ENCODE results near the gene WDFY3. TPM values are rescaled to one million over a fixed set of nuclear protein-coding genes. Genes with fewer than 3 reads are reported as not detected.

Gene WDFY3
- total RNA-seq, 1 donor from 2014 or later: 55.8 TPM

GRCh38 chr4:84780719-84781118 lies 185.8 kb downstream of the WDFY3 start:
- H3F3A ChIP-seq (ENCODE audit: low read depth): no peaks in the 10 kb centered on the region
- no peaks in the 10 kb centered on the region for H3K27me3 ChIP-seq
- no peak overlapping the region for H3K4me3 ChIP-seq
- Mint-ChIP-seq H3K4me1 (no peaks in the 10 kb centered on the region), H3K36me3 (peaks cover 18% of the 10 kb centered on the region), H3K27ac (no peak overlapping the region), H3K27me3 (ENCODE audit: insufficient read depth, low read depth) (no peaks in the 10 kb centered on the region), H3K9me3 (no peaks in the 10 kb centered on the region), H3K4me3 (no peak overlapping the region)
- DNase-seq (ENCODE audit: low spot score): no peak
- TF ChIP-seq EZH2phosphoT487 (IDR thresholded peaks at IDR 0.05) (no peak), CTCF (IDR thresholded peaks at IDR 0.05) (no peak), EZH2 (IDR thresholded peaks at IDR 0.05) (no peak)
- no peak overlapping the region for H3K9ac ChIP-seq
- no peaks in the 10 kb centered on the region for H4K20me1 ChIP-seq (ENCODE audit: low read depth)
- H2AFZ ChIP-seq (replicated peaks): no peak overlapping the region
- H3K4me2 ChIP-seq: no peak overlapping the region
- peaks cover 14% of the 10 kb centered on the region for H3K36me3 ChIP-seq
- no peaks in the 10 kb centered on the region for H3K79me2 ChIP-seq (ENCODE audit: low read depth)
- H3K9me3 ChIP-seq (ENCODE audit: low read depth): no peaks in the 10 kb centered on the region
- no peaks in the 10 kb centered on the region for H3K4me1 ChIP-seq
- no peak overlapping the region for H3K27ac ChIP-seq

GRCh38 chr4:84778041-84778440 lies 188.4 kb downstream of the WDFY3 start:
- no peaks in the 10 kb centered on the region for H3K4me1 ChIP-seq
- H3K4me1 Mint-ChIP-seq: no peaks in the 10 kb centered on the region

GRCh38 chr4:84767168-84767567 lies 199.3 kb downstream of the WDFY3 start:
- H3K27me3 Mint-ChIP-seq (ENCODE audit: insufficient read depth, low read depth): no peaks in the 10 kb centered on the region
- no peaks in the 10 kb centered on the region for H3K9me3 Mint-ChIP-seq
- Histone ChIP-seq H3K36me3 (peaks cover 3% of the 10 kb centered on the region), H3K9me3 (ENCODE audit: low read depth) (no peaks in the 10 kb centered on the region), H3F3A (ENCODE audit: low read depth) (no peaks in the 10 kb centered on the region), H3K4me2 (no peak overlapping the region), H3K9ac (no peak overlapping the region), H4K20me1 (ENCODE audit: low read depth) (no peaks in the 10 kb centered on the region), H3K4me3 (no peak overlapping the region), H3K27me3 (no peaks in the 10 kb centered on the region), H3K4me1 (no peaks in the 10 kb centered on the region), H3K79me2 (ENCODE audit: low read depth) (no peaks in the 10 kb centered on the region), H2AFZ (replicated peaks) (no peak overlapping the region), H3K27ac (no peak overlapping the region)
- H3K4me1 Mint-ChIP-seq: no peaks in the 10 kb centered on the region
- TF ChIP-seq EZH2phosphoT487 (IDR thresholded peaks at IDR 0.05) (no peak), EZH2 (IDR thresholded peaks at IDR 0.05) (no peak), CTCF (IDR thresholded peaks at IDR 0.05) (no peak)
- DNase-seq (ENCODE audit: low spot score): no peak
- peaks cover 28% of the 10 kb centered on the region for H3K36me3 Mint-ChIP-seq
- H3K4me3 Mint-ChIP-seq: no peak overlapping the region
- H3K27ac Mint-ChIP-seq: no peak overlapping the region

More at GRCh38 chr4:84778041-84778440, 188.4 kb downstream of the WDFY3 start:
- H4K20me1 ChIP-seq (ENCODE audit: low read depth): no peaks in the 10 kb centered on the region
- no peaks in the 10 kb centered on the region for H3K27me3 ChIP-seq
- peaks cover 13% of the 10 kb centered on the region for H3K36me3 ChIP-seq
- no peaks in the 10 kb centered on the region for H3F3A ChIP-seq (ENCODE audit: low read depth)
- H3K9me3 ChIP-seq (ENCODE audit: low read depth): no peaks in the 10 kb centered on the region
- no peak overlapping the region for H3K4me3 Mint-ChIP-seq
- H3K9ac ChIP-seq: no peak overlapping the region
- DNase-seq (ENCODE audit: low spot score): no peak
- peaks cover 23% of the 10 kb centered on the region for H3K36me3 Mint-ChIP-seq
- H3K9me3 Mint-ChIP-seq: no peaks in the 10 kb centered on the region
- TF ChIP-seq EZH2phosphoT487 (IDR thresholded peaks at IDR 0.05): no peak
- TF ChIP-seq CTCF (IDR thresholded peaks at IDR 0.05): no peak
- TF ChIP-seq EZH2 (IDR thresholded peaks at IDR 0.05): no peak
- H3K27ac ChIP-seq: no peak overlapping the region
- H3K27ac Mint-ChIP-seq: no peak overlapping the region
- H3K27me3 Mint-ChIP-seq (ENCODE audit: insufficient read depth, low read depth): no peaks in the 10 kb centered on the region
- H2AFZ ChIP-seq (replicated peaks): no peak overlapping the region
- H3K4me3 ChIP-seq: no peak overlapping the region
- no peak overlapping the region for H3K4me2 ChIP-seq
- H3K79me2 ChIP-seq (ENCODE audit: low read depth): no peaks in the 10 kb centered on the region
